Small intestine (tissue), 7 donors: Measurements from ENCODE around the gene NKPD1. TPM values are rescaled to one million over a fixed set of nuclear protein-coding genes. Genes with fewer than 3 reads are reported as not detected.

Source experiments
- DNase-seq, 2 donors: peaks; one replicate each; pipeline versions ENCODE4 v3.0.0 to v3.0.0-alpha.2; 2013
- FAIRE-seq: peaks from 2 replicates; lab custom pipeline; 2012; peaks lifted over from hg19 to GRCh38; lab: Jason Lieb, UNC
- H3K27ac ChIP-seq, 3 donors: one replicate each; pipeline ENCODE4 v1.5.1; 2013; ENCODE audit warnings: low read length in 2 of 3, mild to moderate bottlenecking in 2 of 3, control low read depth in 1 of 3, inconsistent platforms in 1 of 3, low read depth in 1 of 3, moderate library complexity in 1 of 3
- H3K27me3 ChIP-seq, 3 donors: one replicate each; pipeline ENCODE4 v1.6.1; 2013; ENCODE audit warnings: low read length in 3 of 3, inconsistent platforms in 1 of 3; ENCODE audit not compliant: control insufficient read depth in 3 of 3, insufficient read depth in 3 of 3
- H3K36me3 ChIP-seq, 3 donors: one replicate each; pipeline ENCODE4 v1.6.1; 2013; ENCODE audit warnings: low read length in 3 of 3, inconsistent platforms in 1 of 3, low read depth in 1 of 3, mild to moderate bottlenecking in 1 of 3, moderate library complexity in 1 of 3; ENCODE audit not compliant: control insufficient read depth in 3 of 3, insufficient read depth in 2 of 3
- H3K4me1 ChIP-seq, 3 donors: one replicate each; pipeline ENCODE4 v1.6.1; 2013; ENCODE audit warnings: low read length in 2 of 3, inconsistent platforms in 1 of 3, low read depth in 1 of 3, mild to moderate bottlenecking in 1 of 3, moderate library complexity in 1 of 3; ENCODE audit not compliant: control insufficient read depth in 3 of 3, insufficient read depth in 2 of 3
- H3K4me3 ChIP-seq, 3 donors: one replicate each; pipeline ENCODE4 v1.5.1; 2013; ENCODE audit warnings: low read length in 3 of 3, control low read depth in 1 of 3, inconsistent platforms in 1 of 3, low read depth in 1 of 3, mild to moderate bottlenecking in 1 of 3, moderate library complexity in 1 of 3
- H3K9me3 ChIP-seq, 2 donors: one replicate each; pipeline ENCODE4 v1.6.1; 2013; ENCODE audit warnings: low read depth in 1 of 2, low read length in 1 of 2; ENCODE audit not compliant: control insufficient read depth in 2 of 2, insufficient read depth in 1 of 2
- WGBS, 3 donors: extraction: QIAGEN DNeasy Blood & Tissue Kit; methylation state at CpG; one replicate each; pipeline ENCODE4 v1.1.7; 2013; 5-methylcytosine and 5-hydroxymethylcytosine counted together
- polyA plus RNA-seq, 4 donors: library from polyadenylated mRNA; stranded (reverse) in 3 of 4; unstranded in 1 of 4; fragments of 200-250 nt in 3 of 4; fragments of 120-200 nt in 1 of 4; gene quantifications; one replicate each; pipeline versions ENCODE4 v1.2.1 to v1.2.3, GENCODE V29; 2013
- donor health status: healthy with polysubstance abuse.
- donor health status: control.
- donor health status: control.
- donor health status: Bipolar disorder and iron deficiency.
- donor health status: healthy.

The NKPD1 gene
- polyA plus RNA-seq, 4 donors, result 0.09 to 0.13 TPM; not detected in 2

DNA sequence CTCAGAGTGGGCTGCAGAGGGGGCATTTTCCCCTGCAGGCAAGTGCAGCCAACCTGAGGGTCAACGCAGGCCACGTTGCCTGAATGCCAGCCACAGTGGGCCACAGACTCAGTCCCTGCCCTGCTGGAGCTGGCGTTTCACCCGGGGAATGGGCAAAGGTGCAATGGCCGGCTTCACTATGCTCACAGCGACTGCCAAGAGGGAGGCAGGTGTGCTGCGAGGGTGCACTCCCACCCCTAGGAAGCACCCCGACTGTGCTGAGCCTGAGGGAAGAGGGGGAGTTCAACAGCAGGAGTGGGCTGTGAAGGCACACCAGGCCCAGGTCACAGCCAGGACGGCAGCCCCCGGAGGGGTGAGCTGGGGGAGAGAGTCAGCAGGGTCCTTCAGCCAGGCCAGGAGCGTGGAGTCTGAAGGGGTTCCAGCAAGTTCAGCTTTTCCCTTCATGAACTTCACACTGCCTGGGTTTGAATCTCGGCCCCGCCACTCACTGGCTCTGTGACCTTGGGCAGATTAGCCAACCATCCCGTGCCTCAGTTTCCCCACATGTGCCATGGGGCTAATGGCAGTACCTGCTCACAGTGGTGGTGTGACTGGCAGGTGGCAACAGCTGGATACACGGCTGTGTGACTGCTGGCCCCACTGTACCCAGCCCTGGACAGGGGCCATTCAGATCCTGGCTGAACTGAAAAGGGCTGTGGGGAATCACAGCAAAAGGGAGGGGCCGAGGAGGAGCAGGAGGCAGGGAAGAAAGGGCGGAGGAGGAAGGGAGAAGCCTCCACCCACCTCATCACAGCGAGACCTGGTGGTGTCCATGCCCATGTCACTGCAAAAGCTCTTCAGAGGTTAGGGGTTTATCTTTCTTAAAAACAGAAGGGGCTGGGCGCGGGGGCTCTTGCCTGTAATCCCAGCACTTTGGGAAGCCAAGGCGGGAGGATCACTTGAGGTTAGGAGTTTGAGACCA, 9.6 kb upstream of the NKPD1 start:
- H3K27ac ChIP-seq, result no peak overlapping the region
- H3K4me3 ChIP-seq, result no peak overlapping the region
- WGBS, 3 donors, result 80 to 92% (median 81%) methylated on average over 19 to 21 of the region's 21 CpGs
- FAIRE-seq, result no peak
- peaks cover 0 to 3% (median 0%) of the 10 kb centered on the region in 3 donors for H3K4me1 ChIP-seq
- H3K36me3 ChIP-seq, result peaks cover 0 to 16% (median 0%) of the 10 kb centered on the region in 3 donors
- no peak for DNase-seq
- no peaks in the 10 kb centered on the region for H3K9me3 ChIP-seq
- no peaks in the 10 kb centered on the region for H3K27me3 ChIP-seq

DNA sequence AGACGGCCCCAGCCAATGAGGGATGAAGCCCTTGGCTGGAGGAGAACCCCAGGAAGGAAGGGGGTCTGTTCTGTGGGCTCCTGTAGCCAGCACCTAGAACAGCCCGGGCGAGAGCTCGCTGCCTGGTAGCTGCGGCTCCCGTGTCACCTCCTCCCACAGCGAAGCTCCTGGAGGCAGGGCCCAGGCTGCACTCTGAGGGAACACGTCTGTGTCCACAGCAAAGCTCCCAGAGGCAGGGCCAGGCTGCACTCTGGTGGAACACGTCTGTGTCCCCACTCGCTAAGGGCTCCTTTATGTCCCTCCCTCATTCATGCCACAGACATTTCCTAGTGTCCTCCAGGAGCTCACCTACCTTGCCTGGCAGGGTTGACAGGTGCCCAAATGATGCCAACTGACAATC, 8.8 kb upstream of the NKPD1 start:
- H3K27ac ChIP-seq, result no peak overlapping the region
- H3K4me3 ChIP-seq, result no peak overlapping the region
- no peaks in the 10 kb centered on the region for H3K27me3 ChIP-seq
- H3K36me3 ChIP-seq, result peaks cover 0 to 16% (median 0%) of the 10 kb centered on the region in 3 donors
- H3K9me3 ChIP-seq, result no peaks in the 10 kb centered on the region
- 93 to 97% (median 94%) methylated on average over 8 to 10 of the region's 10 CpGs for WGBS, 3 donors
- no peak for DNase-seq
- FAIRE-seq, result no peak
- H3K4me1 ChIP-seq, result peaks cover 0 to 3% (median 0%) of the 10 kb centered on the region in 3 donors

- H3K9me3 ChIP-seq, result no peaks in the 10 kb centered on the region
- no peak overlapping the region for H3K4me3 ChIP-seq
- H3K4me1 ChIP-seq, result peaks cover 0 to 3% (median 0%) of the 10 kb centered on the region in 3 donors
- H3K36me3 ChIP-seq, result peaks cover 0 to 13% (median 0%) of the 10 kb centered on the region in 3 donors
- H3K27me3 ChIP-seq, result no peaks in the 10 kb centered on the region
- FAIRE-seq (no peak), DNase-seq (peak in 1 of 2 donors; percentile 51)
- 66 to 79% (median 74%) methylated on average over 16 of the region's 16 CpGs for WGBS, 3 donors
- H3K27ac ChIP-seq, result no peak overlapping the region
Observed at GRCh38 chr19:45168767-45169351, 8.1 kb upstream of the NKPD1 start.

GRCh38 chr19:45166723-45167252, 6.0 kb upstream of the NKPD1 start:
- H3K36me3 ChIP-seq, result peaks cover 0 to 16% (median 0%) of the 10 kb centered on the region in 3 donors
- H3K4me1 ChIP-seq, result no peaks in the 10 kb centered on the region
- DNase-seq, result no peak
- H3K9me3 ChIP-seq, result no peaks in the 10 kb centered on the region
- H3K4me3 ChIP-seq, result no peak overlapping the region
- no peak for FAIRE-seq
- H3K27me3 ChIP-seq, result peaks cover 0 to under 1% (median 0%) of the 10 kb centered on the region in 3 donors
- H3K27ac ChIP-seq, result no peak overlapping the region
- WGBS, 3 donors, result 66 to 88% (median 74%) methylated on average over 14 of the region's 14 CpGs

- FAIRE-seq, result no peak
- Histone ChIP-seq H3K9me3 (no peaks in the 10 kb centered on the region), H3K36me3 (peaks cover 0 to 6% (median 0%) of the 10 kb centered on the region in 3 donors), H3K4me3 (no peak overlapping the region), H3K27ac (no peak overlapping the region), H3K27me3 (peaks cover 0 to 10% (median 2%) of the 10 kb centered on the region in 3 donors), H3K4me1 (peaks cover 0 to 11% (median 0%) of the 10 kb centered on the region in 3 donors)
- 22 to 32% (median 28%) methylated on average over 20 to 27 of the region's 27 CpGs for WGBS, 3 donors
- DNase-seq, result peak; percentile 53 to 62
Observed at GRCh38 chr19:45164577-45165335, 4.0 kb upstream of the NKPD1 start.

- peaks cover 0 to 11% (median 0%) of the 10 kb centered on the region in 3 donors for H3K4me1 ChIP-seq
- H3K27me3 ChIP-seq, result peaks cover 0 to 10% (median 2%) of the 10 kb centered on the region in 3 donors
- no peak overlapping the region for H3K27ac ChIP-seq
- 73 to 80% (median 77%) methylated on average over 15 of the region's 15 CpGs for WGBS, 3 donors
- no peak overlapping the region for H3K4me3 ChIP-seq
- peaks cover 0 to 4% (median 0%) of the 10 kb centered on the region in 3 donors for H3K36me3 ChIP-seq
- no peak for FAIRE-seq
- DNase-seq, result no peak
- no peaks in the 10 kb centered on the region for H3K9me3 ChIP-seq
Observed at GRCh38 chr19:45163751-45164460, 3.1 kb upstream of the NKPD1 start.

DNA sequence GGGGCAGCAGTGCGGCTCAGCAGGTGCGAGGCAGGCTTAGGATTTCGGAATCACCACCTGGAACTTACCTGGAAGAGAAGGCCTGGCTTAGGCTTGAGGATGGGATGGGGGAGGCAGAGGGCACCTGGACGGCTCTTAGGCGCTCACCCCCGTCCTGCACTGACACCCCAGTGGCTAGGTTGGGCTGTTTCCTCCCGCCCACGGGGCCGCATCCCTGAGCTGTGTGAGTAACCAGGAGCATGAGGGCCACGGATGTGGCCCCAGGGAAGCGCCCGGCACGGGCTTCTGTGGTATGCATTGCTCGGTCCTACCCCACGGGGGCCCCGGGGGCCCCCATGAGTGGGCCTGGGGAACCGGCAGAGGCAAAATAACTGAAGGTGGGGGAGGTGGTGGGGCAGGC, 2.4 kb upstream of the NKPD1 start:
- no peak for DNase-seq
- 84 to 88% (median 85%) methylated on average over 15 to 17 of the region's 17 CpGs for WGBS, 3 donors
- H3K4me1 ChIP-seq, result peaks cover 0 to 11% (median 0%) of the 10 kb centered on the region in 3 donors
- H3K27me3 ChIP-seq, result peaks cover 0 to 15% (median 2%) of the 10 kb centered on the region in 3 donors
- no peak overlapping the region for H3K27ac ChIP-seq
- H3K9me3 ChIP-seq, result no peaks in the 10 kb centered on the region
- peaks cover 0 to 4% (median 0%) of the 10 kb centered on the region in 3 donors for H3K36me3 ChIP-seq
- no peak overlapping the region for H3K4me3 ChIP-seq
- no peak for FAIRE-seq
